ENCODE data around the gene MICU2. TPM values are rescaled to one million over a fixed set of nuclear protein-coding genes. Genes with fewer than 3 reads are reported as not detected.
A peak's percentile ranks its signal among the peaks of the same experiment; 100 is the strongest.

The MICU2 gene
- total and polyA plus RNA-seq, 2 of the 13 experiments (the other 11 are each of a cell fraction or from before 2014, with no cell fraction given): 31.7 to 42.4 TPM

DNA sequence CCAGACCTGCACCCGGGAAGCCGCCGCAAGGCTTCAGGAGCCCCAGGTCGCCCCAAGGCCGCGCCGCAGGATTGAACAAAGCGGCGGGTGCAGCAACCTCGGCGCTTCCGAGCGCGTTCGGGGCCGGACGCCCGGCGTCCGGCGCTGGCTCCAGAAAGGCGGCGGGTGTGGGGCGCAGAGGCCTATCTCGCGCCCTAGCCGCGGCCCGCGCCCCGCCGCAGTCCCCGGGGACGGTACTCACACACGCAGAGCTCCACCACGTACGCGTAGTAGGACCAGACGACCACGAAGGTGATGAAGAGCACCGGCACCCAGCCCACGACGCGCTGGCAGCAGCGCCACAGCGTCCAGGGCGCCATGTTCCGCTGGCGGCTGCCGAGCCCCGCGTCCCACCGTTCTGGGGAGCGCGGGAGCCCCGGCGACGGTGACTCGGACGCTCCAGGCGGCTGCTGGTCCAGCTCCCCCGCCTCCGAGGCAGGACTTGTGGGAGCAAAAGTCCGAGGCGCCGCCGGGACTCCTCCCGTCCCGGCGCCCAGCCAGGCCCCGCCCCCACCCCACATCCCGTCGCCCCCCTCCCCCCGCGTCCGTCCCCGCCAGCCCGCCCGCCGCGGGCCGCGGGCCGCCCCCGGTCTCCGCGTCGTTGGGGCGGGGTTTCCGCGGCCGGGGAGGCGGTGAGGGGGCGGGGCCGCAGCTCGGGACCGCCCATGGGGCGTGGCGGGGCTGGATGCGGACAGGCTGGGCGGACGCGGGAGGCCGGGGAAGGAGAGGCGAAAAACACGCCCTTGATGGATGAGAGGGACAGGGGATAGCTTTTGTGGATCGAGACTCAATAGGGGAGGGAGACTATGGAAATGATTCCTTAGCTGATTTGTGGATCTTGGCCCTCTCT lies 144.9 kb downstream of the MICU2 start, which contains the start of gene ZDHHC20 (continued):
- TF ChIP-seq CBX2 (IDR thresholded peaks at IDR 0.05; ENCODE audit: low read depth, low read length) (no peak), CBX2 (CRISPR knock-in tag; IDR thresholded peaks at IDR 0.05; ENCODE audit: low read depth) (no peak), SMYD3 (CRISPR knock-in tag; IDR thresholded peaks at IDR 0.05) (no peak), ZNF790 (CRISPR knock-in tag; IDR thresholded peaks at IDR 0.05; ENCODE audit: borderline replicate concordance) (peak; percentile 41; the same call in 1 of the 2 replicates), NKX3-1 (CRISPR knock-in tag; IDR thresholded peaks at IDR 0.05) (no peak), ZMYM4 (CRISPR knock-in tag; IDR thresholded peaks at IDR 0.05) (0 out of 2 replicates have a peak, but pooled peaks have one; percentile 33), HDAC1 (CRISPR knock-in tag; IDR thresholded peaks at IDR 0.05) (peak; percentile 68), TAF1 (CRISPR knock-in tag; IDR thresholded peaks at IDR 0.05) (peak; percentile 84), FIP1L1 (IDR thresholded peaks at IDR 0.05; ENCODE audit: borderline replicate concordance, insufficient read depth, low read depth, low read length) (no peak), GATAD1 (CRISPR knock-in tag; IDR thresholded peaks at IDR 0.05) (no peak)
- TF ChIP-seq, protein P1, sequence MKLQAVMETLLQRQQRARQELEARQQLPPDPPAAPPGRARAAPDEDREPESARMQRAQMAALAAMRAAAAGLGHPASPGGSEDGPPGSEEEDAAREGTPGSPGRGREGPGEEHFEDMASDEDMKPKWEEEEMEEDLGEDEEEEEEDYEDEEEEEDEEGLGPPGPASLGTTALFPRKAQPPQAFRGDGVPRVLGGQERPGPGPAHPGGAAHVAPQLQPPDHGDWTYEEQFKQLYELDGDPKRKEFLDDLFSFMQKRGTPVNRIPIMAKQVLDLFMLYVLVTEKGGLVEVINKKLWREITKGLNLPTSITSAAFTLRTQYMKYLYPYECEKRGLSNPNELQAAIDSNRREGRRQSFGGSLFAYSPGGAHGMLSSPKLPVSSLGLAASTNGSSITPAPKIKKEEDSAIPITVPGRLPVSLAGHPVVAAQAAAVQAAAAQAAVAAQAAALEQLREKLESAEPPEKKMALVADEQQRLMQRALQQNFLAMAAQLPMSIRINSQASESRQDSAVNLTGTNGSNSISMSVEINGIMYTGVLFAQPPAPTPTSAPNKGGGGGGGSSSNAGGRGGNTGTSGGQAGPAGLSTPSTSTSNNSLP (IDR thresholded peaks at IDR 0.05; ENCODE audit: low read depth, low read length): no peak
- TF ChIP-seq, protein P2, sequence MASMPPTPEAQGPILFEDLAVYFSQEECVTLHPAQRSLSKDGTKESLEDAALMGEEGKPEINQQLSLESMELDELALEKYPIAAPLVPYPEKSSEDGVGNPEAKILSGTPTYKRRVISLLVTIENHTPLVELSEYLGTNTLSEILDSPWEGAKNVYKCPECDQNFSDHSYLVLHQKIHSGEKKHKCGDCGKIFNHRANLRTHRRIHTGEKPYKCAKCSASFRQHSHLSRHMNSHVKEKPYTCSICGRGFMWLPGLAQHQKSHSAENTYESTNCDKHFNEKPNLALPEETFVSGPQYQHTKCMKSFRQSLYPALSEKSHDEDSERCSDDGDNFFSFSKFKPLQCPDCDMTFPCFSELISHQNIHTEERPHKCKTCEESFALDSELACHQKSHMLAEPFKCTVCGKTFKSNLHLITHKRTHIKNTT (CRISPR knock-in tag; IDR thresholded peaks at IDR 0.05): no peak
- TF ChIP-seq, protein P3, sequence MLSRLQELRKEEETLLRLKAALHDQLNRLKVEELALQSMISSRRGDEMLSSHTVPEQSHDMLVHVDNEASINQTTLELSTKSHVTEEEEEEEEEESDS (CRISPR knock-in tag; IDR thresholded peaks at IDR 0.05; ENCODE audit: borderline replicate concordance): no peak
- TF ChIP-seq, protein P4, sequence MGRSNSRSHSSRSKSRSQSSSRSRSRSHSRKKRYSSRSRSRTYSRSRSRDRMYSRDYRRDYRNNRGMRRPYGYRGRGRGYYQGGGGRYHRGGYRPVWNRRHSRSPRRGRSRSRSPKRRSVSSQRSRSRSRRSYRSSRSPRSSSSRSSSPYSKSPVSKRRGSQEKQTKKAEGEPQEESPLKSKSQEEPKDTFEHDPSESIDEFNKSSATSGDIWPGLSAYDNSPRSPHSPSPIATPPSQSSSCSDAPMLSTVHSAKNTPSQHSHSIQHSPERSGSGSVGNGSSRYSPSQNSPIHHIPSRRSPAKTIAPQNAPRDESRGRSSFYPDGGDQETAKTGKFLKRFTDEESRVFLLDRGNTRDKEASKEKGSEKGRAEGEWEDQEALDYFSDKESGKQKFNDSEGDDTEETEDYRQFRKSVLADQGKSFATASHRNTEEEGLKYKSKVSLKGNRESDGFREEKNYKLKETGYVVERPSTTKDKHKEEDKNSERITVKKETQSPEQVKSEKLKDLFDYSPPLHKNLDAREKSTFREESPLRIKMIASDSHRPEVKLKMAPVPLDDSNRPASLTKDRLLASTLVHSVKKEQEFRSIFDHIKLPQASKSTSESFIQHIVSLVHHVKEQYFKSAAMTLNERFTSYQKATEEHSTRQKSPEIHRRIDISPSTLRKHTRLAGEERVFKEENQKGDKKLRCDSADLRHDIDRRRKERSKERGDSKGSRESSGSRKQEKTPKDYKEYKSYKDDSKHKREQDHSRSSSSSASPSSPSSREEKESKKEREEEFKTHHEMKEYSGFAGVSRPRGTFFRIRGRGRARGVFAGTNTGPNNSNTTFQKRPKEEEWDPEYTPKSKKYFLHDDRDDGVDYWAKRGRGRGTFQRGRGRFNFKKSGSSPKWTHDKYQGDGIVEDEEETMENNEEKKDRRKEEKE (IDR thresholded peaks at IDR 0.05): no peak
- TF ChIP-seq, protein P5, sequence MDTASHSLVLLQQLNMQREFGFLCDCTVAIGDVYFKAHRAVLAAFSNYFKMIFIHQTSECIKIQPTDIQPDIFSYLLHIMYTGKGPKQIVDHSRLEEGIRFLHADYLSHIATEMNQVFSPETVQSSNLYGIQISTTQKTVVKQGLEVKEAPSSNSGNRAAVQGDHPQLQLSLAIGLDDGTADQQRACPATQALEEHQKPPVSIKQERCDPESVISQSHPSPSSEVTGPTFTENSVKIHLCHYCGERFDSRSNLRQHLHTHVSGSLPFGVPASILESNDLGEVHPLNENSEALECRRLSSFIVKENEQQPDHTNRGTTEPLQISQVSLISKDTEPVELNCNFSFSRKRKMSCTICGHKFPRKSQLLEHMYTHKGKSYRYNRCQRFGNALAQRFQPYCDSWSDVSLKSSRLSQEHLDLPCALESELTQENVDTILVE (CRISPR knock-in tag; IDR thresholded peaks at IDR 0.05): no peak; the same call in 1 of the 2 replicates
- TF ChIP-seq, protein P6, sequence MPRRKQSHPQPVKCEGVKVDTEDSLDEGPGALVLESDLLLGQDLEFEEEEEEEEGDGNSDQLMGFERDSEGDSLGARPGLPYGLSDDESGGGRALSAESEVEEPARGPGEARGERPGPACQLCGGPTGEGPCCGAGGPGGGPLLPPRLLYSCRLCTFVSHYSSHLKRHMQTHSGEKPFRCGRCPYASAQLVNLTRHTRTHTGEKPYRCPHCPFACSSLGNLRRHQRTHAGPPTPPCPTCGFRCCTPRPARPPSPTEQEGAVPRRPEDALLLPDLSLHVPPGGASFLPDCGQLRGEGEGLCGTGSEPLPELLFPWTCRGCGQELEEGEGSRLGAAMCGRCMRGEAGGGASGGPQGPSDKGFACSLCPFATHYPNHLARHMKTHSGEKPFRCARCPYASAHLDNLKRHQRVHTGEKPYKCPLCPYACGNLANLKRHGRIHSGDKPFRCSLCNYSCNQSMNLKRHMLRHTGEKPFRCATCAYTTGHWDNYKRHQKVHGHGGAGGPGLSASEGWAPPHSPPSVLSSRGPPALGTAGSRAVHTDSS (CRISPR knock-in tag; conservative IDR thresholded peaks at IDR 0.05): no peak

Data from HepG2 (cell line).